HepG2 (cell line): ENCODE measurements around the gene CASP5. TPM values are rescaled to one million over a fixed set of nuclear protein-coding genes. Genes with fewer than 3 reads are reported as not detected.

Experiments used
- ARNT2 ChIP-seq: sonication (generic); formaldehyde crosslinking; IDR thresholded peaks from 2 replicates; pipeline ENCODE4 v1.8.0; 2022; ENCODE audit warnings: mild to moderate bottlenecking, low read depth, missing genetic modification reagents, moderate library complexity
- CREB1 ChIP-seq, 2 experiments: fragments of 450-650 bp in 1 of 2; IDR thresholded peaks; 2 replicates each; pipeline ENCODE4 v1.6.1; 2016 to 2017; ENCODE audit warnings: control low read depth in 1 of 2, mild to moderate bottlenecking in 1 of 2, missing compliant biosample characterization in 1 of 2, missing genetic modification characterization in 1 of 2
- CREM ChIP-seq, 2 experiments: sonication (generic) in 1 of 2; formaldehyde crosslinking in 1 of 2; IDR thresholded peaks; 2 replicates each; pipeline versions ENCODE4 v1.4.0 to v1.6.1; 2016 to 2020; ENCODE audit warnings: antibody characterized with exemption in 1 of 2, mild to moderate bottlenecking in 1 of 2, missing genetic modification reagents in 1 of 2
- DPF2 ChIP-seq: sonication (generic); formaldehyde crosslinking; IDR thresholded peaks from 2 replicates; pipeline ENCODE4 v1.4.0; 2020; ENCODE audit warnings: mild to moderate bottlenecking, low read depth, missing genetic modification reagents, borderline replicate concordance
- EZH2 ChIP-seq: conservative IDR thresholded peaks from 2 replicates; pipeline ENCODE4 v1.6.1; 2012; ENCODE audit warnings: mild to moderate bottlenecking, low read depth, low read length, moderate library complexity
- GATAD2A ChIP-seq: IDR thresholded peaks from 2 replicates; pipeline ENCODE4 v1.6.1; 2016
- HDAC2 ChIP-seq: sonication (generic); formaldehyde crosslinking; IDR thresholded peaks from 2 replicates; pipeline ENCODE4 v1.4.0; 2020; ENCODE audit warnings: missing genetic modification reagents
- IRF2 ChIP-seq: IDR thresholded peaks from 2 replicates; pipeline ENCODE4 v1.6.1; 2018; ENCODE audit warnings: missing genetic modification reagents, missing compliant biosample characterization
- NCOA5 ChIP-seq: sonication (generic); formaldehyde crosslinking; IDR thresholded peaks from 2 replicates; pipeline ENCODE4 v1.4.0; 2020; ENCODE audit warnings: missing genetic modification reagents
- NFKBIZ ChIP-seq: IDR thresholded peaks from 2 replicates; pipeline ENCODE4 v1.6.1; 2018; ENCODE audit warnings: missing genetic modification reagents, missing compliant biosample characterization
- NPAS2 ChIP-seq: sonication (generic); formaldehyde crosslinking; IDR thresholded peaks from 2 replicates; pipeline ENCODE4 v1.8.0; 2022; ENCODE audit warnings: mild to moderate bottlenecking, missing genetic modification reagents, borderline replicate concordance
- PHF21A ChIP-seq: sonication (generic); formaldehyde crosslinking; IDR thresholded peaks from 2 replicates; pipeline ENCODE4 v1.5.0; 2020; ENCODE audit warnings: mild to moderate bottlenecking, missing genetic modification reagents
- PITX1 ChIP-seq: sonication (generic); formaldehyde crosslinking; IDR thresholded peaks from 2 replicates; pipeline ENCODE4 v1.5.1; 2020; ENCODE audit warnings: mild to moderate bottlenecking, missing genetic modification reagents
- RARA ChIP-seq: IDR thresholded peaks from 2 replicates; pipeline ENCODE4 v1.6.1; 2016; ENCODE audit warnings: missing genetic modification reagents, missing compliant biosample characterization
- SMC3 ChIP-seq: IDR thresholded peaks from 2 replicates; pipeline ENCODE4 v1.6.1; 2011; ENCODE audit warnings: low read length, improper control_type of control experiment
- SUZ12 ChIP-seq: fragments of 150-350 bp; IDR thresholded peaks from 2 replicates; pipeline ENCODE4 v1.6.1; 2014; ENCODE audit warnings: low read depth, low read length
- TOPORS ChIP-seq: sonication (generic); formaldehyde crosslinking; IDR thresholded peaks from 2 replicates; pipeline ENCODE4 v1.8.0; 2023; ENCODE audit warnings: mild to moderate bottlenecking, missing genetic modification reagents
- TP53 ChIP-seq: sonication (generic); formaldehyde crosslinking; conservative IDR thresholded peaks from 2 replicates; pipeline ENCODE4 v1.4.0; 2020; ENCODE audit warnings: missing genetic modification reagents
- ZKSCAN8 ChIP-seq: IDR thresholded peaks from 2 replicates; pipeline ENCODE4 v1.6.1; 2016; ENCODE audit warnings: borderline replicate concordance, missing genetic modification reagents, missing compliant biosample characterization
- ZNF12 ChIP-seq: sonication (generic); formaldehyde crosslinking; IDR thresholded peaks from 2 replicates; pipeline ENCODE4 v1.5.0; 2020; ENCODE audit warnings: missing genetic modification reagents
- ZNF382 ChIP-seq: sonication (generic); formaldehyde crosslinking; IDR thresholded peaks from 2 replicates; pipeline ENCODE4 v1.5.0; 2020; ENCODE audit warnings: missing genetic modification reagents, mild to moderate bottlenecking, borderline replicate concordance
- ZNF432 ChIP-seq: sonication (generic); formaldehyde crosslinking; IDR thresholded peaks from 2 replicates; pipeline ENCODE4 v1.5.0; 2020; ENCODE audit warnings: missing genetic modification reagents, mild to moderate bottlenecking, borderline replicate concordance
- ZNF607 ChIP-seq: sonication (generic); formaldehyde crosslinking; IDR thresholded peaks from 2 replicates; pipeline ENCODE4 v1.5.1; 2020; ENCODE audit warnings: missing genetic modification reagents, mild to moderate bottlenecking, borderline replicate concordance
- ZNF644 ChIP-seq: IDR thresholded peaks from 2 replicates; pipeline ENCODE4 v1.6.1; 2016; ENCODE audit warnings: low read depth
- ZNF773 ChIP-seq: sonication (generic); formaldehyde crosslinking; IDR thresholded peaks from 2 replicates; pipeline ENCODE4 v1.4.0; 2020; ENCODE audit warnings: missing genetic modification reagents, borderline replicate concordance
- ZNF781 ChIP-seq: sonication (generic); formaldehyde crosslinking; IDR thresholded peaks from 2 replicates; pipeline ENCODE4 v1.5.1; 2020; ENCODE audit warnings: borderline replicate concordance, mild to moderate bottlenecking, missing genetic modification reagents; ENCODE audit errors: not compliant biosample characterization
- ZNF788 ChIP-seq: sonication (generic); formaldehyde crosslinking; IDR thresholded peaks from 2 replicates; pipeline ENCODE4 v1.5.0; 2020; ENCODE audit warnings: mild to moderate bottlenecking, missing genetic modification reagents, borderline replicate concordance
- polyA plus RNA-seq, 8 experiments: library from polyadenylated mRNA; depleted of rRNA in 3 of 8; stranded (reverse) in 7 of 8; unstranded in 1 of 8; fragments of >200 nt; fragmentation: Illumina TruSeq in 4 of 8; extraction: Trizol in 4 of 8; gene quantifications; 2 replicates each; pipeline versions ENCODE4 v1.2.1 to v1.2.3, GENCODE V29; 2011 to 2016; ENCODE audit warnings: low read depth in 4 of 8, missing spikeins in 1 of 8, mixed read lengths in 1 of 8; ENCODE audit not compliant: insufficient read depth in 1 of 8
- total RNA-seq, 5 experiments: library from RNA; depleted of rRNA; stranded (reverse); fragments of >200 nt; fragmentation: Illumina TruSeq; extraction: Trizol; gene quantifications; 2 replicates each; pipeline ENCODE4 v1.2.3, GENCODE V29; 2016; ENCODE audit warnings: low read depth in 1 of 5
- TF ChIP-seq, protein P1 (sequence below): sonication (generic); formaldehyde crosslinking; IDR thresholded peaks from 2 replicates; pipeline ENCODE4 v1.4.0; 2020; ENCODE audit warnings: missing genetic modification reagents, borderline replicate concordance
- TF ChIP-seq, protein P2 (sequence below): sonication (generic); formaldehyde crosslinking; IDR thresholded peaks from 2 replicates; pipeline ENCODE4 v1.5.1; 2020; ENCODE audit warnings: missing genetic modification reagents, mild to moderate bottlenecking, borderline replicate concordance

The CASP5 gene
- total and polyA plus RNA-seq, 2 of the 13 experiments (the other 11 are each of a cell fraction or from before 2014, with no cell fraction given) = not detected

DNA sequence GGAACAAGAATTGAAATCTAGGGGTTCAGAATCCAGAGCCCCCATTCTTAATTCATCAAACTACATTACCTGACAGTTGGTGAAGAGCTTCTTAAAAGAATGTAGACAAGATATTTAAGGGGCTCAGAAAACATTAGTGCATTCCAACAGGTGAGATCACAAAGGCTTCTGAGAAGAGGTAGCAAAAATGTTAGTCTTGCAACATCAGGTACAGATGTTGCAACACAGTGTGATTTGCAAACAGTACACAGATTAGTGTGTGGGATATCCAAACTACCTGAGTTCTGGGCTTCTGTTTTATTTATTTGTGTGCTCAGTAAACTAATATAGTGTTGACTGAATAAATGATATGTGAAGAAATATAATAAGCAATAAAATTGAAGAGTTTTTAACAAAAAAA, 66.4 kb downstream of the CASP5 start (continued):
- TF ChIP-seq CREB1 (IDR thresholded peaks at IDR 0.05) = no peak
- 0 out of 2 replicates have a peak, but pooled peaks have one; percentile 27 for TF ChIP-seq CREB1 (CRISPR knock-in tag; IDR thresholded peaks at IDR 0.05)
- TF ChIP-seq GATAD2A (CRISPR knock-in tag) = peak; percentile 93
- TF ChIP-seq CREM (IDR thresholded peaks at IDR 0.05) = 0 out of 2 replicates have a peak, but pooled peaks have one; percentile 24
- no peak for TF ChIP-seq CREM (CRISPR knock-in tag; IDR thresholded peaks at IDR 0.05)
- TF ChIP-seq, protein P1, sequence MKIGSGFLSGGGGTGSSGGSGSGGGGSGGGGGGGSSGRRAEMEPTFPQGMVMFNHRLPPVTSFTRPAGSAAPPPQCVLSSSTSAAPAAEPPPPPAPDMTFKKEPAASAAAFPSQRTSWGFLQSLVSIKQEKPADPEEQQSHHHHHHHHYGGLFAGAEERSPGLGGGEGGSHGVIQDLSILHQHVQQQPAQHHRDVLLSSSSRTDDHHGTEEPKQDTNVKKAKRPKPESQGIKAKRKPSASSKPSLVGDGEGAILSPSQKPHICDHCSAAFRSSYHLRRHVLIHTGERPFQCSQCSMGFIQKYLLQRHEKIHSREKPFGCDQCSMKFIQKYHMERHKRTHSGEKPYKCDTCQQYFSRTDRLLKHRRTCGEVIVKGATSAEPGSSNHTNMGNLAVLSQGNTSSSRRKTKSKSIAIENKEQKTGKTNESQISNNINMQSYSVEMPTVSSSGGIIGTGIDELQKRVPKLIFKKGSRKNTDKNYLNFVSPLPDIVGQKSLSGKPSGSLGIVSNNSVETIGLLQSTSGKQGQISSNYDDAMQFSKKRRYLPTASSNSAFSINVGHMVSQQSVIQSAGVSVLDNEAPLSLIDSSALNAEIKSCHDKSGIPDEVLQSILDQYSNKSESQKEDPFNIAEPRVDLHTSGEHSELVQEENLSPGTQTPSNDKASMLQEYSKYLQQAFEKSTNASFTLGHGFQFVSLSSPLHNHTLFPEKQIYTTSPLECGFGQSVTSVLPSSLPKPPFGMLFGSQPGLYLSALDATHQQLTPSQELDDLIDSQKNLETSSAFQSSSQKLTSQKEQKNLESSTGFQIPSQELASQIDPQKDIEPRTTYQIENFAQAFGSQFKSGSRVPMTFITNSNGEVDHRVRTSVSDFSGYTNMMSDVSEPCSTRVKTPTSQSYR (CRISPR knock-in tag) = peak; percentile 30; the same call in 1 of the 2 replicates
- TF ChIP-seq NFKBIZ = 0 out of 2 replicates have a peak, but pooled peaks have one; percentile 61
- TF ChIP-seq EZH2 = no peak
- no peak for TF ChIP-seq NPAS2 (CRISPR knock-in tag)
- TF ChIP-seq PITX1 (CRISPR knock-in tag) = no peak
- no peak for TF ChIP-seq TOPORS
- TF ChIP-seq IRF2 = 0 out of 2 replicates have a peak, but pooled peaks have one; percentile 53
- TF ChIP-seq ARNT2 (CRISPR knock-in tag) = no peak
- TF ChIP-seq RARA (CRISPR knock-in tag) = 0 out of 2 replicates have a peak, but pooled peaks have one; percentile 10
- TF ChIP-seq ZNF607 (CRISPR knock-in tag) = no peak
- TF ChIP-seq ZNF773 (CRISPR knock-in tag) = no peak
- no peak for TF ChIP-seq TP53 (CRISPR knock-in tag)
- peak; percentile 61; the same call in 1 of the 2 replicates for TF ChIP-seq SMC3
- TF ChIP-seq ZNF432 = no peak
- peak; percentile 66; the same call in 1 of the 2 replicates for TF ChIP-seq ZNF12 (CRISPR knock-in tag)
- peak; percentile 70; the same call in 1 of the 2 replicates for TF ChIP-seq HDAC2 (CRISPR knock-in tag)
- TF ChIP-seq DPF2 = peak; percentile 42; the same call in 1 of the 2 replicates
- TF ChIP-seq NCOA5 (CRISPR knock-in tag) = no peak
- TF ChIP-seq, protein P2, sequence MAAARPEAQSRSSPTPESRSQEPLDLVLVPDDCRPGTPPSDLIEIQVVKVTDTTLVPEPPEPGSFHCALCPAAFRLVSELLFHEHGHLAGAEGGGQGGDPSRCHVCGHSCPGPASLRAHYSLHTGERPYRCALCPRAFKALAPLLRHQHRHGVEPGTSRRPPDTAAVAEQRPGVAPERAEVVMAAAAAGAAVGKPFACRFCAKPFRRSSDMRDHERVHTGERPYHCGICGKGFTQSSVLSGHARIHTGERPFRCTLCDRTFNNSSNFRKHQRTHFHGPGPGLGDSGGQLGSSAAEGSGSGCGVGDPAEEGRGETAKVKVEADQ (CRISPR knock-in tag) = no peak
- TF ChIP-seq ZNF788 (CRISPR knock-in tag) = no peak
- no peak for TF ChIP-seq ZNF382
- TF ChIP-seq ZNF781 (CRISPR knock-in tag) = no peak
- TF ChIP-seq ZNF644 (CRISPR knock-in tag) = peak; percentile 59; the same call in 1 of the 2 replicates
- no peak for TF ChIP-seq PHF21A (CRISPR knock-in tag)
- TF ChIP-seq SUZ12 = no peak
- TF ChIP-seq ZKSCAN8 (CRISPR knock-in tag) = 0 out of 2 replicates have a peak, but pooled peaks have one; percentile 20
